ENCODE results near the gene SPRR1B.
"Not testable (repeated sequence)": the region's sequence is repeated elsewhere in the genome, so short reads cannot be mapped to it uniquely, and the experiment has no call there.

Gene SPRR1B

DNA sequence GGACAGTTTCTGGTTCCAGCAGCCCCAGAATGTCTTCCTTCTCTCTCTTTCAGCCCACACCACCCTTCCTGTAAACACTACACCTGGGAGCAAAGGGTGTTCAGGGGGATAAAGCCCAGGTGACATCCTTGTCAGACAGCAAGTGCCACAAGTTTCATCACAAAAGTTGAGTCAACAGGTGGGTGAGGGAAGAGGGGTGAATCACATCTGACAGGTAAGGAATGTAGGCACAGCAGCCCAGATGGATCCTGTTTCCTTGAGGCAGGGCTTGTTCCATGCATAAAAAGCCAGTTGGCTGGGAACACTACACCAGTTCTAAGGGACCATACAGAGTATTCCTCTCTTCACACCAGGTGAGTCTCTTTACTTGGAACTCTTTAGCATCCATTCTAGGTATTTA, at the start of gene SPRR1B:
SPRR1B (plus strand) TSS at position 309 of the 400 bp plus-strand sequence. CDS start 1,143 bp downstream, outside the sequence.
- DNase-seq (ENCODE audit: low read depth), result no peak

GRCh38 chr1:152982076-152982475, 48.9 kb upstream of the SPRR1B start:
- no peak for DNase-seq (ENCODE audit: low read depth)

GRCh38 chr1:152983234-152983633, 47.8 kb upstream of the SPRR1B start:
- DNase-seq (ENCODE audit: low read depth), result no peak

DNA sequence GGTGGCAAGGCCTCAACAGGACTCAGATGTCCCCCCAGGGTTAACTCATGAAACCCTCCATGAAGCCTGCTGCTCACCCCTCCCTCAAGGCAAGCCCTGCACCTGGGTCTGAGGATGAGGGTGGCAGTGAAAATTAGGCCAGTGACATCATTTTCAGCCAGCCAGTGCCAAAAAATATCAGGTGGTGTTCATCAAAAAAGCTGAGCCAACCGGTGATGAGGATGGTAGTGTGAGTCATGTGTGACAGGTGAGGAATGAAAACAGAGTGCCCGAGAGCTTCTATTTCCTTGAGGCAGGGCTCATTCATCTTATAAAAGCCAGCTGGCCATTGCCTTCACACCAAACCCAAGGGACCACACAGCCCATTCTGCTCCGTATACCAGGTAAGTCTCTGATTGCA, 47.3 kb upstream of the SPRR1B start, which contains the start of gene SPRR1A:
SPRR1A (plus strand) TSS at position 339 of the 400 bp plus-strand sequence. CDS start 1,150 bp downstream, outside the sequence.
- DNase-seq (ENCODE audit: low read depth), result no peak

DNA sequence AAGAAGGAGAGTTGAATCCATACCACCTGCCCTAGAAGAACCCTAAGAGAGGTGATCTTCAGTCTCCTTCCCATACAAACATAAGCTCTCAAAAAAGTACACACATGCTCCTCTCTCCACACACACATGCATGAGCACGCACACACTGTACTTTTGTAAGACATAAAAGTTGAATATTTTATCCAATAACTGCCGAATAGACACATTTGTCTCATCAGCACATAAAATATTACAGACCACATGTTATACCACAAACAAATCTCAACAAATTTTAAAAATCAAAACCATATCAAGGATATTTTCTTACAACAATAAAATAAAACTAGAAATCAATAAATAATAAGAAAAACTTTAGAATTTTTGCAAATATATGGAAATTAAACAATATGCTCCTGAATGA, 44.4 kb upstream of the SPRR1B start:
- no peak for DNase-seq (ENCODE audit: low read depth)

DNA sequence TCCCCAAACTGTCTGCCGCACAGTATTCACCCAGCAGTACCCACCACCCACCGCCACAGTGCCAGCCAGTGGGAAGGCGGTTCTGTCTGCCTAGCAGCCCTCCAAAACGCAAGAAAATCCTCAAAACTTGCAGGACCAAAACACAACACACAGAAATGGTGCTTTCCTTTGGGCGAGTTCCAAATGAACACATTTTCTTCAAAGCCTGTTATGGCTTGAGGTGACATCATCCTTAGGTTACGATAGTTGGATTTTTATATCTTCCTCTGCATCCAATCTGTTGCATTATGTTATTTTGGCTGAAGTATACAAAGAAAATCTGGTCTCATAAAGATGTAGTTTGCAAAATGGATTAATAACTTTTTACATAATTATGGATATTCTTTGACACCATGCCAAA, 37.8 kb upstream of the SPRR1B start:
- no peak for DNase-seq (ENCODE audit: low read depth)

DNA sequence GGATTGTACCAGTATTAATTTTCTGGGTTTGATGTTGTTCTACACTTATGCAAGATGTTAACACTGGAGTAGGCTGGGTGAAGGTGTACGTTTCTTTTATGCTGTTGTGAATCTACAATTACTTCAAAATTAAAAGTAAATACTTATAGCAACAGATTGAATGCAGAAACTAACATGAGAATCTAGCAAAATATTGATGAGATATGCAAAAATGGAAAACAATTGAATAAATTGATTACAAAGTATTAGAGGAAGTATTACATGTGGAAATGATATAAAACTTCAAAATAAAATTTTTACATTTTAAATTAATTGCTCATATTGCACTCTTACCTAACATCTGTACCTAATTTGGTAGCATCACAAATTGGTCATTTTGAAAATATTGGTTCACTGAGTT, 35.2 kb upstream of the SPRR1B start:
- no peak for DNase-seq (ENCODE audit: low read depth)

- DNase-seq (ENCODE audit: low read depth), result no peak
Measured at GRCh38 chr1:152996633-152997400, 34.2 kb upstream of the SPRR1B start.

DNA sequence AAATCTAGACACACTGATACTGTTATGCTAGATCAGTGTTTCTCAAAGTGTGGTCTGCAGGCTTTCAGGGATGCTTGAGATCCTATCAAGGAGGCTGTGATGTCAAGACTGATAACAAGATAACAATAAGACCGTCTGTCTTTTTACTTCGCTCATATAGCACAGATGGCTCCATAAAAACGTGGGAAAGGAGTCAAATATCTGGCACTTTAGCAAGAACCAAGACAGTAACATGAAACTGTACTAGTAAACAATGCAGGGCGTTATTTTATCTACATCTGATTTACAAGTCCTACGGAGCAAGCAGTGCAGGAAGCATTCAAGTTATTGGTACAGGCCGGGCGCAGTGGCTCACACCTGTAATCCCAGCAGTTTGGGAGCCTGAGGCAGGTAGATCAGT, 33.1 kb upstream of the SPRR1B start:
- no peak for DNase-seq (ENCODE audit: low read depth)

DNA sequence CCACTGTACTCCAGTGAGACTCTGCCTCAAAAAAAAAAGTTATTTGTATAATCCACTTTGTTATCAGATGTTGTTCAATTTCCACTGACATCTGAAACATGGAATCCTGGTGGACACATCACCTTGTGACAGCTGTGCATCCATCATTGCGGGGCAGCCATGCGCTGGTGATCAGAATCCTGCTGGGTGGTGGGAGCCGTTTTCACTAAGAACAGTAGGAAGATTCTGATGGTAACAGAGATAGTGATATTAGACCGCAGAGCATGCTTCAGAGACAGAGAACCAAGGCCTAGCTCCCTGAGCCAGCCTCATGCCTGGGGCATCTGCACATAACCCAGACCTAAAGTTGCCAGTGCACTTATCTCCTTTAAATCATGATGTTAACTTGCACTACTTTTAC, 32.5 kb upstream of the SPRR1B start:
- DNase-seq (ENCODE audit: low read depth), result no peak

DNA sequence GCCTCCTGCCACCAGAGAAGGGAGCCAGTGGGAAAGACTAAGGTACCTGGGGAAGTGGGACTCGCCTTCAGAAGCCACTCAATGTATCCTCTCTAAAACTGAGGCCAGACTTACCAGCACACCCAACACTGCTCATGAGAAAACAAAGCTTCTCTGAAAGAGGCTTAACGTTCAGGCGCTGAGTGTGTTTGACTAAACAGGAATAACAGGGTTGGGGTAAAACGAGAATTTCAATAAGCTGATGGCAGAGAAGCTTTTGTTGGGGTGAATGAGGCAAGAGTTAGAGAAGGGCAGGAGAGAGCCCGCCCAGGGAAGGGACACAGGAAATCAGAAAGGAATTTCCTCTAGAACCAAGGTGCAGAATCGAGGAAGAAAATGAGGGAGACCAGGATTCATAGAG, 31.2 kb upstream of the SPRR1B start:
- DNase-seq (ENCODE audit: low read depth), result no peak

DNA sequence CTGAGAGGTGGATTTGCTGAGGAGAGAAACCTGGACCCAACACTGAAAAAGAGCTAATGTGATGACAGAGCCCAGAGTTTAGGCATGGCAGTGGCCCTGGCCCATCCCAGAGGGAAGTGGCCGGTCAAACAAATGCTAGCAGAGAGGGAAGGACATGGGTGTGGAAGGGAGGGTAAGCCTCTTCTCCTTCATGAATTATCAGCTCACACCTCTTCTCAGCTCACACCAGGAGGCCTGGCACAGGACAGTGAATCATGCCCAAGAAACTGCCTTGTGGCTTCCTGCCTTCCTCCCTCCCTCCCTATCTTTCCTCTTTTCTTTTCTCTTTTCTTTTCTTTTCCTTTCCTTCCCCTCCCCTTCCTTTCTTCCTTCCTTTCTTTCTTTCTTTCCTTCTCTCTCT, 30.7 kb upstream of the SPRR1B start:
- no peak for DNase-seq (ENCODE audit: low read depth)

DNA sequence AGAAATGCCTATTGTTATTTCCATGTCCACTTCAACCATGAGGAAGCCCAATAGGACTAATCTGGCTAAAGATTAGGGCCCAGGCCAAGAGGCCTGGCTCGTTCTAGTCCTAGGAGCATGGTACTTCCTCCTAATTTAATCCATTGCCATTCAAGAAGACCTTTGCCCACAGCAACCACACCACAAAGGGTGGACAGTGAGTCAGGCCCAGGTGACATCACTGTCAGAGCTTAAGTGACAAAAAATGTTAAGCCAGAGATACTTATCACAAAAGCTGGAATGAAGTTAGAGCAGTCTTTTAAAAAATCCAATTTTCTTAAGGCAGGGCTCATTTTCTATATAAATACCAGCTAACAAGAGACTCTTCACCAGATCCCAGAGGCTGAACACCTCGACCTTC, 29.6 kb upstream of the SPRR1B start, which contains the start of gene SPRR3:
SPRR3 (plus strand) TSS at position 368 of the 400 bp plus-strand sequence. CDS start 1,272 bp downstream, outside the sequence.
- no peak for DNase-seq (ENCODE audit: low read depth)

- DNase-seq (ENCODE audit: low read depth), result not testable (repeated sequence)
Measured at GRCh38 chr1:153011235-153011758, 19.7 kb upstream of the SPRR1B start.

- not testable (repeated sequence) for DNase-seq (ENCODE audit: low read depth)
Measured at GRCh38 chr1:153021829-153022228, 9.2 kb upstream of the SPRR1B start.

DNA sequence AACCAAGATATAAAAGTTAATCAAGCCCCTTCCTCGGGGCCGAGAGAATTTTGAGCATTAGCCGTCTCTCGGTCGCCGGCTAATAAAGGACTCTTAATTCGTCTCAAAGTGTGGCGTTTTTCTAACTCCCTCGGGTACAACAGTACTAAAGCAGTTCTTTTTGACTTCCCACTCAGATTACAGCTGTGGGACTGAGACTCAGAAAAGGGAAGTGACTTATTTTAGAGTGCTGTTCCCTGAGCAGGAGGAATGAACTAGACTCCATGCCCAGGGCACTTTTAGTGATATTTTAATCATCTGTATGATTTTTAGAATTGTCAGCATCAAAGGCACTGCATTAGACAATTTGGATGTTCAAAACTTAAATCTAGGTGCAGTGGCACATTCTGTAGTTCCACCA, 8.7 kb upstream of the SPRR1B start:
- DNase-seq (ENCODE audit: low read depth), result not testable (repeated sequence)

DNA sequence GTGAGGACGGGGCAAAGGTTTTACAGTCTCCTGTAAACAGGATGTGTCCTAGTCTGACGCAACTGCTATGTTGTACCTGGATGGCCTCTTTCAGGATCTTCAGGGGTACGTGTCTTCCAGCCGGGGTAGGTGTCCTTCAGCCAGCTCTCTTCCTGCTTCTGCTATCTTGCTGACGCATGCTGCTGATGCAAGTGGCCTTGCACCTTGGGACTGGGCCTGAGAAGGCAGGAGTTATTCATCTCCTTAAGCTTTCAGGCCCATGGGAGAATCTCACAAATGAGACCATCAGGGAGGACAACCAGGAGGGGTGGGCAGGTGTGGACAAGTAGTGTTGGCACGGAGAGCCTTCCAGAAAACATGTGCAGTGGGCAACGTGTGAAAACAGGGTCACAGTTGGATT, 7.9 kb upstream of the SPRR1B start:
- DNase-seq (ENCODE audit: low read depth), result no peak

DNA sequence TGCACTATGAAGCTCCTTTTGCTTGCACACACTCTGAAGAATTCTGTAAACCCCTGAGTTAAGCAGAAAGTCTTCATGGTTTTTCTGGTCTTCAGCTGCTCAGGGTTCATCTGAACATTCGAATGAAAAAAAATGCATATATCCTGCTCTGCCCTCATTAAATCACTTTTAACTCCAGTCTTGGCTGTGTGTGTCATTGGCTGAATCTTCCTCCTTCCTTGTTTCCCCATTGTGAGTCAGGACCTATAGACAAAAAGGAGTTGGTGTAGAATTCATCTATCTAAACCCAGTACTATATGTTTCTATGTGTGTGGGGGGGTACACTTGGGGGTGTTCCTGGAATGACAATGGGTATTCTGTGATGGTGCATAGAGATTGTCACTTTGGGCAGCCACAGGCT, 6.6 kb upstream of the SPRR1B start:
- DNase-seq (ENCODE audit: low read depth), result no peak

- no peak for DNase-seq (ENCODE audit: low read depth)
Measured at GRCh38 chr1:153025797-153026196, 5.2 kb upstream of the SPRR1B start.

- DNase-seq (ENCODE audit: low read depth), result no peak
Measured at GRCh38 chr1:153028766-153029165, 2.2 kb upstream of the SPRR1B start.

GRCh38 chr1:153032073-153032472, 1.1 kb downstream of the SPRR1B start:
- no peak for DNase-seq (ENCODE audit: low read depth)

- DNase-seq (ENCODE audit: low read depth), result no peak
Measured at GRCh38 chr1:153032677-153033308, 1.8 kb downstream of the SPRR1B start.

DNA sequence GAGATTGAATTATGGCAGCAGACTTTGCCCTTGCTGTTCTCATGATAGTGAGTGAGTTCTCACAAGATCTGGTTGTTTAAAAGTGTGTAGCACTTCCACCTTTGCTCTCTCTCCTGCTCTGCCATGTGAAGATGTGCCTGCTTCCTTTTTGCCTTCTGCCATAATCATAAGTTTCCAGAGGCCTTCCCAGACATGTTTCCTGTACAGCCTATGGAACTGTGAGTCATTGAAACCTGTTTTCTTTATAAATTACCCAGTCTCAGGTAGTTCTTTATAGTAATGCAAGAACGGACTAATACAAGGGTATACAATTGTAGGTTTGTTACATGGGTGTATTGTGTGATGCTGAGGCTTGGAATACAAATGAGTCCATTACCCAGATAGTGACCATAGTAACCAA, 4.2 kb downstream of the SPRR1B start:
- DNase-seq (ENCODE audit: low read depth), result no peak
